Measurements from ENCODE around the gene SPIRE2.
"Not testable (repeated sequence)": the region's sequence is repeated elsewhere in the genome, so short reads cannot be mapped to it uniquely, and the experiment has no call there.

Gene SPIRE2

GRCh38 chr16:89900885-89901284, 72.6 kb downstream of the SPIRE2 start:
- DNase-seq: no peak

DNA sequence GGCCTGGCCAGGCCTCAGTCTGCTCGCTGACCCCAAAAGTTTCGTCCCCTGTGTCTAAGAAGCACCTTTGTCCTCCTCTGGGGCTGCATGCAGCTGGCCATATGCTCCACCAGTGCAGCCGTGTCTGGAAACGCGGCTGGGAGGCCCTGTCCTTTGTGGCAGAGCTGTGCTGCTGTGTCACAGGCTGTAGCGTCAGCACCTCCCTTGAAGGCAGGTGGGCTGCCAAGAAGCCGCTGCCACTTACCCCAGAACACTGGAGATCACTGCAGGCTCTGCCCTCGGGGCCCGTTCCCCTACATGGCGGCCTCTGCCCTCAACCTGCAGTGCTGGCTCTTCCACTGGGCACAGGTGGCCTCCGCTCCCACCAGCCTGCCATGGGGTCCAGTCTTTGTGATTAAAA, 74.7 kb downstream of the SPIRE2 start:
- no peak for DNase-seq

- no peak for DNase-seq
Observed at GRCh38 chr16:89903908-89904515, 75.7 kb downstream of the SPIRE2 start.

- no peak for DNase-seq
Observed at GRCh38 chr16:89904606-89905510, 76.6 kb downstream of the SPIRE2 start.

- DNase-seq: no peak
Observed at GRCh38 chr16:89905511-89906139, 77.3 kb downstream of the SPIRE2 start.

DNA sequence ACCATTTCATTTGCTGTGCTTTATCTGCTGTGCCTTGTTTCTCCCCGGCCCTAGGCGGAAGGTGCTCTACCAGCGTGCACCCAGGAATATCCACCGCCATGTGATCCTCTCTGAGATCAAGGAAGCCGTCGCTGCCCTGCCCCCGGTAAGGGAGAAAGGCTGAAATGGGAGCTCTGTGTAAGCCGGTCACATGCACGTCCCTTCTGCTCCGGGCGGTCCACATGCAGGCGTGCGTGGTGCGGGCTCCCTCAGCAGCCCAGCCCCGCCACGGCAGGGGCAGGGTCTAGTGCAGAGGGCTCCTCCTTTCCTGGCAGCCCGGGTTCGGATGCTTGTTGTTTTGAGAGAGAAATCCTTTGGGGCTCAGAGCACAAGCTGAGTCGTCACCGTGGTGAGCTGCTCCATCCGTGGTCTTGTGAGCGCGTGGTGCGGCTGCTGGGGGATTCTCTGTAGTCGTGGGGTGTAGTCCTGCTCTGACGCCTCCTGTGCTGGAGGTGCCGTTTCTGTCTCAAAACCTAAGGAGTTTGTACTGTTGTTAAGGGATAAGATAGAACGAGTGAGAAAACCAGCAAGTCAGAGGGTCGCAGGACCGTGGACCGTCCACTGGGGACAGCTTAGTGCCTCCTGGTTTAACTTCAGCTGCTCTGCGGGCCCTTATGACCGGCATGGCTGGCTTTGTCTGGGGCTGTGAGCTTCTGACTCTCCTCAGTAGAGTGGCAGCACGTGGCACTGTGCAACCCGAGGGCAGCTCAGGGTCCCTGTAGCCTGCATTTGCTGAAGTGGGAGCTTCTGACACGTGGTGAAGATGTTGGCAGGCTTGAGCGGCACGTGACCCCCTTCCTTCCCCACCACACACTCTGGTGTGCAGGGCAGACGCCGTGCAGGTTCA, 78.1 kb downstream of the SPIRE2 start:
- no peak for DNase-seq

GRCh38 chr16:89907055-89907814, 79.0 kb downstream of the SPIRE2 start:
- DNase-seq: no peak

- DNase-seq: no peak
Observed at GRCh38 chr16:89908236-89908635, 80.0 kb downstream of the SPIRE2 start.

GRCh38 chr16:89909777-89910716, 81.8 kb downstream of the SPIRE2 start:
- DNase-seq: peak; percentile 70

DNA sequence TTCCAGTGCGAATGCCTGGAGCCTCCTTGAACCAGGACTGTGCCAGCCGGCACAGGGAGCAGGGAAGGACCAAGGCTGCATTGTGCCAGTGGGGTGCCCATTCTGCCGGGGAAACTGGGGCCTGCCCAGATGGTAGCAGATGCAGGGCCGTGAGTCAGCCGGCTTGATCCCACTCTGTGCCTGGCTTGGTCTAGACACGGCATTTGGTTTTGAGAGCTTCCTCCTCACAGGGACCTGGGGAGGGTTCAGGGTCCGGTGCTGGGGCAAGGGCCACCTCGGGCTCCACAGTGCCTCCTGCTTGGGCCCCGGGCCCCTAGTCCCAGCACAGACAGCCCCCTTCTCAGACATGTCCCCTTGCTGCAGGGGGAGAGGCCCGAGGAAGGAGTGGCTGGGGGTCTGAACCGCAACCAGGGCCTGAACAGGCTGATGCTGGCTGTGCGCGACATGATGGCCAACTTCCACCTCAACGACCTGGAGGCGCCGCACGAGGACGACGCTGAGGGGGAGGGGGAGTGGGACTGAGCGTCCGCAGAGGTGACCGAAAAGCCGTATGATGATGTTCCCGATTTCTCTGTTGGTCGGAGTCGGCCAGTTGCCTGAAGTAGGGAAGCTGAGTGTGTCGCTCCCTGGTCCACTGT, 82.6 kb downstream of the SPIRE2 start:
- DNase-seq: no peak

DNA sequence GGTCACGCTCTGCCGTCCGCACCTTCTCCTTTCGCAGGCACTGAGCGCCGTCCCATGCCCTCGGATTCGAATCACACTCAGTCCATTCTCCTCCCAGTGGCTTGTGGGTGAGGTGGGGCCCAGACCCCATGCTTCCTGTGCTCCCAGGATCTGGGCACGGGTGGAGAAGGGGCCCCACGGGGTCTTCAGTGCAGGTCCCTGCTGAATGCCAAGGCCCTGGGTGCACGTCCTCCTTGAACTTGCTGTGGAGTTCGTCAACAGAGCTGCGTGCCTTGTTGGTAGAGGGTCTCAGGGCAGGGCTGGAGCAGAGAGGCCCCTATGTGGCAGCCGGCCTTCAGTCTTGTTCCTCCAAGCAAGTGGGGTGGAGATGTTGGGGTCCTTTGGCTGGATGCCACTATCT, 83.1 kb downstream of the SPIRE2 start:
- no peak for DNase-seq

GRCh38 chr16:89912143-89912542, 83.9 kb downstream of the SPIRE2 start:
- DNase-seq: no peak

- no peak for DNase-seq
Observed at GRCh38 chr16:89912627-89913026, 84.4 kb downstream of the SPIRE2 start.

GRCh38 chr16:89913408-89914387, 85.4 kb downstream of the SPIRE2 start:
- DNase-seq: no peak

DNA sequence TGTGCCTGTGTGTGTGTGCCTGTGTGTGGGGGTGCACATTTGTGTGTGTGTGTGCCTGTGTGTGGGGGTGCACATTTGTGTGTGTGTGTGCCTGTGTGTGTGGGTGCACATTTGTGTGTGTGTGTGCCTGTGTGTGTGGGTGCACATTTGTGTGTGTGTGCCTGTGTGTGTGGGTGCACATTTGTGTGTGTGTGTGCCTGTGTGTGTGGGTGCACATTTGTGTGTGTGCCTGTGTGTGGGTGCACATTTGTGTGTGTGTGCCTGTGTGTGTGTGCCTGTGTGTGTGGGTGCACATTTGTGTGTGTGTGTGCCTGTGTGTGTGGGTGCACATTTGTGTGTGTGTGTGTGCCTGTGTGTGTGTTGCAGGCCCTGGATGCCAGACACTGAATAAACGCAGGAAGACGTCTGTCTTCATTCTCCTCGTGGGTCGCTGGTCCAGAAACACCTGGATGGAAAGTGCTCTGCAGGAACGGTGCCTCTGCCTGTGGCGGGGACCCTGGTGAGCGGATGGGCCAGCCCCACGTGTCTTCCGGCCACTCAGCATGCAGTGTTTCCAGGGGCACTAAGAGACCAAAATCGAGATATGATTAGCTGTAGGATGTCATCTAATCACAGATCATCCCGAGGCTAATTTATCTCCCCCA, 86.5 kb downstream of the SPIRE2 start:
- not testable (repeated sequence) for DNase-seq

DNA sequence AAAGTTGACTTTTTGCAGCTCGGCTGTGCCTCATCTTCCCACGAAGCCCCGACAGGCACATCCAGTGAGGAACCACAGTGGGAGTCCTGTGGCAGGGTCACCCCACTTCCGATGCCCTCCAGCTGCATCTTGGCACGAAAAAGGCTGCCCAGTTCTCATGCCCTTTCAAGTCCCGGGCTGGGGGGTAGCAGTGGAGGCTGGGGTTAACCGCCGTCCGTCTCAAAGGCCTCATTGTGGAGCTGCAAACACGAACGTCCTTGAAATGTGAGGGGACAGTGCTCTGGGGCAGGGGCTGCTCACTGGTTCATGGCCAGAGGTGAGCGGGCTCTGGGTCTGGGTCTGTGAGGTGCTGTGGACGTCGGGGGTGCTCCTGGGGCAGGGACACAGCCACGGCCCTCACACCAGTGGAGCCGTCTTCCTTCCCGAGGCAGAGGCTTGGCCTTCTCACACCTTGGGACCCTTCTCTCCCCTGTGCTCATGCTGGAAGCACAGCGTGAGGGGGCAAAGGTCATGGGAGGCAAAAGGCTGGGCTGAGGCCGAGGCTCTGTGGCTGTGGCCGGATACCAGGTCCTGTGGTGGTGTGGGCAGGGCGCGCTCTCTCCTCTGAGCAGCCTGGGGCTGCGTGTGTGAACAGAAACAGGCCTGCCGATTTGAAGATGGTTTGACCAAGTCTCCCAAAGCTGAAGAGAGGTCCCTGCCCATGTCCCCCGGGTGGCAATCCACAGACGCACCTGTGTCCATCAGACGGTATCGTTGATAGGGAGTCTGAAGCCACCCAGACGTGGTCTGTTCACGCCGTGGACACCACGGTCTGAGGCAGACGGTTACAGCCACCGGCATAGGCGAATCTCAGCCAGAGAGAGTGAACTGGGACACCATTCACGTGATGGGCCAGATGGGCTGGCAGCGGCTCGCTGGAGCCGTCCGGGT, 87.3 kb downstream of the SPIRE2 start:
- DNase-seq: no peak

DNA sequence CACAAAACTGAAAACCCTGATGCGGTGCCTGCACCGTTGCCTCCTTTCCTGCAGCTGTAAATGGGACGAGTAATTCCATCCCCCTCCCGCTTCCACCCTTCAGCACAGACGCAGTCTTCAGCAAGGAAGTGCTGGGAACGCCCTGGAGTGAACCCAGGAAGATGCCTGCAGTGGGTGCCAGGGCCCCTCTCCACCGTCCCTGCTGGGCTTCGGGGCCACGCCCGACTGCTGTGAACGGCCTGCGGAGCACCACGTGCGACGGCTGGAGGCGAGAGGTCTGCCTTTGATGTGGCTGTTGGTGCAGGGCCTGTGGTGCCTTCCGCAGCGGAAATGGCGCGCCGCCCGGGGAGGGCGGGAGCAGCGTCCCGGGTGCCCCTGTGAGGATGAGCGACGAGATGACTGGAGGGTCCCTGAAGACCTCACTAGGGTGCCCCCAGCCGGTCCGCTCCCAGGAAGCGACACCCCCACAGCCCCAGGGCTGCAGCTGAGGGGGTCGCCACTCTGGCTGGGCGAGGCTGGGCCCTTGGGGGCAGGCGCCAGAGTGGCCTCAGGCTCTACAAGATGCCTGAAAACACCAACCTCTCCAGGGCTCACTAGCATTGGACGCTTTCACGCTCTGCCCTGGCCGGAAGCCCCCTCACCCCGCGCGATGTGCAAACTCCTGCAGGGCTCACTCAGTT, 89.6 kb downstream of the SPIRE2 start:
- DNase-seq: peak; percentile 62

All from activated CD8-positive, alpha-beta memory T cell treated with anti-CD3 and anti-CD28 coated beads, Interleukin-2, amount 50 U/mL, for 4 hours (primary cell).